Stimulated activated CD4-positive, alpha-beta T cell treated with anti-CD3 and anti-CD28 coated beads, Interleukin-4, amount 100 ng/mL, for 48 hours (primary cell): Measurements from ENCODE around the gene MEFV.
A peak's percentile ranks its signal among the peaks of the same experiment; 100 is the strongest.
"Not testable (repeated sequence)": the region's sequence is repeated elsewhere in the genome, so short reads cannot be mapped to it uniquely, and the experiment has no call there.

Experiments used
- DNase-seq, 2 donors: peaks; one replicate each; pipeline ENCODE4 v3.0.0-alpha.2; 2020; ENCODE audit warnings: low read depth in 2 of 2

MEFV gene

GRCh38 chr16:3256146-3256865, at the start of gene MEFV:
TSS of gene MEFV (minus strand) at chr16:3256633. CDS start at chr16:3256587, 46 bp downstream.
- no peak for DNase-seq

- DNase-seq, result no peak
These were observed 49.6 kb upstream of the MEFV start for GRCh38 chr16:3306078-3306477.

- DNase-seq, result peak; percentile 70 to 79
These were observed 49.0 kb upstream of the MEFV start, which contains the start of the genes TIGD7 and ZNF75A for GRCh38 chr16:3305109-3306068. TSS of gene TIGD7 (minus strand) at chr16:3305430. CDS start at chr16:3300614, 4,816 bp downstream. TSS of gene ZNF75A (plus strand) at chr16:3305497. CDS start at chr16:3308429, 2,932 bp downstream.

- DNase-seq, result no peak
These were observed 47.9 kb upstream of the MEFV start for GRCh38 chr16:3304370-3304769.

GRCh38 chr16:3295783-3296182, 39.4 kb upstream of the MEFV start:
- no peak for DNase-seq

GRCh38 chr16:3295209-3295608, 38.8 kb upstream of the MEFV start:
- no peak for DNase-seq

GRCh38 chr16:3292604-3293003, 36.2 kb upstream of the MEFV start:
- DNase-seq, result no peak

GRCh38 chr16:3289998-3290673, 33.7 kb upstream of the MEFV start:
- DNase-seq, result no peak

GRCh38 chr16:3285131-3285530, 28.7 kb upstream of the MEFV start:
- no peak for DNase-seq

GRCh38 chr16:3283543-3284447, 27.4 kb upstream of the MEFV start:
- DNase-seq, result no peak

- DNase-seq, result peak; percentile 86 to 91
These were observed 26.5 kb upstream of the MEFV start, which contains the start of gene ZNF263 for GRCh38 chr16:3282730-3283542. TSS of gene ZNF263 (plus strand) at chr16:3283491. CDS start at chr16:3283819, 328 bp downstream.

- no peak for DNase-seq
These were observed 25.8 kb upstream of the MEFV start for GRCh38 chr16:3282103-3282729.

- no peak for DNase-seq
These were observed 24.9 kb upstream of the MEFV start for GRCh38 chr16:3281222-3281820.

- DNase-seq, result no peak
These were observed 20.2 kb upstream of the MEFV start for GRCh38 chr16:3276679-3277078.

- no peak for DNase-seq
These were observed 18.5 kb upstream of the MEFV start for GRCh38 chr16:3274947-3275346.

GRCh38 chr16:3274490-3274889, 18.1 kb upstream of the MEFV start:
- DNase-seq, result no peak

GRCh38 chr16:3271281-3271680, 14.8 kb upstream of the MEFV start:
- DNase-seq, result not testable (repeated sequence)

- DNase-seq, result not testable (repeated sequence)
These were observed 14.3 kb upstream of the MEFV start for GRCh38 chr16:3270718-3271117.

- no peak for DNase-seq
These were observed 11.9 kb upstream of the MEFV start for GRCh38 chr16:3268294-3268693.
